ENCODE results near the gene SCLY.

DNA sequence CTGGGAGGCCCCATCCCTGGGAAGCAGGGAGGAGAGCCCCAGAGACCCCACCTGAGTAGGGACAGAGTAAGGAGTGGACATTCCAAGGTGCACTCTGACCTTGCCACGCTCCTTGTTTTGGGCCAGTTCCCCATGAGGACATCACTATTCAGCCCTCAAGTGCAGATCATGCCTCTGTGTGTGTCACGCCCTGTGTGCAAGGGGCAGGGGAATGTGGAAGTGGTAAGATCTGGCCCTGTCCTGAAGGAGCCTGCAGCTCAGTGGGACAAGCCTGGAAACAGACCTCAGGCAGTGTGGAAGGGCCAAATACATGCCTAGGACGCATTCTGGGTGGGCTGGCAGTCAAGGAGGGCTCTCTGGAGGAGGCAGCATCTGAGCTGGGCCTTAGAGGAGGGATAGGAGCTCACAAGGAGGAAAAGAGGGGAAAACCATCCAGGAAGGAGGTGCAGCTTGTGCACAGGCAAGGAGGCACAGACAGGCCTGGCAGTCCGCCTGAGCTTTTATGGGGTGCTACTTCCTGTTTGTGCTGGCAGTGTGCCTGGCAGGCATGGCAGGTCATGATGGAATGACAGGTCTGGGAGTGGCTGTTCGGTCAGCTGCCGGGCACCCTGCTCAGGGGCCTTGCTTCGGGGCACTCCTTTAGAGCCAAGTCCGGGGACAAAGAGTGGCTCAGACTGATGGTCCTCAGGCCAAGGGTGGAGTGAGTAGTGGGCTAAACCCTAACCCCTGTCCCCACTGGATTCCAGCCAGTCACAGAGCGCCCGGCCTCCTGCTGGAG is 80.9 kb downstream of the SCLY start:
- TF ChIP-seq, protein P1, sequence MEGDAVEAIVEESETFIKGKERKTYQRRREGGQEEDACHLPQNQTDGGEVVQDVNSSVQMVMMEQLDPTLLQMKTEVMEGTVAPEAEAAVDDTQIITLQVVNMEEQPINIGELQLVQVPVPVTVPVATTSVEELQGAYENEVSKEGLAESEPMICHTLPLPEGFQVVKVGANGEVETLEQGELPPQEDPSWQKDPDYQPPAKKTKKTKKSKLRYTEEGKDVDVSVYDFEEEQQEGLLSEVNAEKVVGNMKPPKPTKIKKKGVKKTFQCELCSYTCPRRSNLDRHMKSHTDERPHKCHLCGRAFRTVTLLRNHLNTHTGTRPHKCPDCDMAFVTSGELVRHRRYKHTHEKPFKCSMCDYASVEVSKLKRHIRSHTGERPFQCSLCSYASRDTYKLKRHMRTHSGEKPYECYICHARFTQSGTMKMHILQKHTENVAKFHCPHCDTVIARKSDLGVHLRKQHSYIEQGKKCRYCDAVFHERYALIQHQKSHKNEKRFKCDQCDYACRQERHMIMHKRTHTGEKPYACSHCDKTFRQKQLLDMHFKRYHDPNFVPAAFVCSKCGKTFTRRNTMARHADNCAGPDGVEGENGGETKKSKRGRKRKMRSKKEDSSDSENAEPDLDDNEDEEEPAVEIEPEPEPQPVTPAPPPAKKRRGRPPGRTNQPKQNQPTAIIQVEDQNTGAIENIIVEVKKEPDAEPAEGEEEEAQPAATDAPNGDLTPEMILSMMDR (conservative IDR thresholded peaks at IDR 0.05 in 1 of 2, IDR thresholded peaks at IDR 0.05 in 1 of 2; ENCODE audit: low read depth in 1 of 2, low read length in 2 of 2): no peak
- TF ChIP-seq EZH2 (IDR thresholded peaks at IDR 0.05; ENCODE audit: low read length, missing control alignments): no peak
